Measurements from ENCODE around the gene PDE4D. TPM values are rescaled to one million over a fixed set of nuclear protein-coding genes. Genes with fewer than 3 reads are reported as not detected.

Gene PDE4D
- total RNA-seq, 1 experiment from 2014 or later, result 2.1 TPM

DNA sequence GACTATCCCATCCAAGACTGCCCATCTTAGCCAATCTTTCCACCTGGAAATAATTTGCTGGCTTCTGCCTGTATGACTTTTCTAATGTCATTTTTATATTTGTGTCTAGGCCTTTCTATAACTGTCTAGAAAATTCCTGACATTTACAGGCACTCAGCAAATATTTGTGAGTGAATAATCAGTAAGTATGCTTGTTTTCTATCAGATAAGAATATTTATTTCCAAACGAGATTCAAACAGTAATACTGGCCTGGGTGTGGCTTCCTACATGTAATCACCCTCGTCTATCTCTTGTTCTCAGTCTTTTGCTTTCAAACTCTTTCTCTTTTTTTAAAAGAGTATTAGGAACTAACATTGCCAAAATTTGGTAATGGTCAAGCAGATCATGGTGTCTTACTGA lies 844.4 kb downstream of the PDE4D start:
- Histone ChIP-seq H4K91ac (ENCODE audit: insufficient read length, low read depth, low read length) (no peak overlapping the region), H3K4me1 (ENCODE audit: insufficient read depth, low read length) (no peaks in the 10 kb centered on the region), H3K9ac (ENCODE audit: extremely low read depth, insufficient read length, low read length) (no peak overlapping the region), H3K18ac (ENCODE audit: insufficient read length, low read depth, low read length) (no peak overlapping the region), H3K4ac (ENCODE audit: low read depth, low read length) (no peak overlapping the region), H3K56ac (ENCODE audit: insufficient read length, low read depth, low read length) (no peak overlapping the region), H3K27ac (ENCODE audit: insufficient read length, low read depth, low read length) (no peak overlapping the region), H3K23ac (ENCODE audit: insufficient read length, low read depth, low read length) (no peak overlapping the region), H3K23me2 (ENCODE audit: insufficient read length, low read depth, low read length, poor library complexity, severe bottlenecking) (no peaks in the 10 kb centered on the region), H3K79me1 (ENCODE audit: insufficient read depth, low read depth, low read length, poor library complexity, severe bottlenecking) (no peaks in the 10 kb centered on the region), H2BK15ac (ENCODE audit: low read depth, low read length) (no peak overlapping the region), H2AK5ac (ENCODE audit: insufficient read length, low read length) (no peak overlapping the region), H4K20me1 (ENCODE audit: control insufficient read depth, insufficient read depth, insufficient read length) (no peaks in the 10 kb centered on the region), H2BK120ac (ENCODE audit: low read depth, low read length, poor library complexity, severe bottlenecking) (no peak overlapping the region), H3K14ac (ENCODE audit: insufficient read depth, low read length) (no peak overlapping the region), H3K9me3 (ENCODE audit: control insufficient read depth, low read depth, low read length) (no peaks in the 10 kb centered on the region), H3K4me2 (ENCODE audit: insufficient read depth, insufficient read length, low read length) (no peak overlapping the region), H2AFZ (ENCODE audit: low read length) (no peak overlapping the region), H2BK5ac (ENCODE audit: insufficient read length, low read length) (no peak overlapping the region), H2BK20ac (ENCODE audit: low read depth, low read length, poor library complexity, severe bottlenecking) (no peak overlapping the region), H4K5ac (ENCODE audit: insufficient read length, low read depth, low read length) (no peak overlapping the region), H3K27me3 (ENCODE audit: insufficient read depth, low read length) (no peaks in the 10 kb centered on the region), H3T11ph (ENCODE audit: low read length) (no peak overlapping the region), H2BK12ac (ENCODE audit: insufficient read length, low read depth, low read length) (no peak overlapping the region), H3K79me2 (ENCODE audit: insufficient read depth, low read length) (no peaks in the 10 kb centered on the region), H4K8ac (replicated peaks; ENCODE audit: insufficient read length, low read depth, low read length) (no peak overlapping the region)
- H3K36me3 Mint-ChIP-seq (ENCODE audit: insufficient read depth in 1 of 3, low read depth in 3 of 3), result no peaks in the 10 kb centered on the region
- H3K4me1 Mint-ChIP-seq, result no peaks in the 10 kb centered on the region
- WGBS (ENCODE audit: extremely low coverage, insufficient read length, low lambda C conversion rate), result no CpG with 5 or more reads among the region's 2 CpGs
- H3K9me3 Mint-ChIP-seq, result no peaks in the 10 kb centered on the region
- no peak for DNase-seq
- no peaks in the 10 kb centered on the region for H3K27me3 Mint-ChIP-seq (ENCODE audit: low read depth)
- H3K4me3 Mint-ChIP-seq, result no peak overlapping the region
- TF ChIP-seq, protein P1, sequence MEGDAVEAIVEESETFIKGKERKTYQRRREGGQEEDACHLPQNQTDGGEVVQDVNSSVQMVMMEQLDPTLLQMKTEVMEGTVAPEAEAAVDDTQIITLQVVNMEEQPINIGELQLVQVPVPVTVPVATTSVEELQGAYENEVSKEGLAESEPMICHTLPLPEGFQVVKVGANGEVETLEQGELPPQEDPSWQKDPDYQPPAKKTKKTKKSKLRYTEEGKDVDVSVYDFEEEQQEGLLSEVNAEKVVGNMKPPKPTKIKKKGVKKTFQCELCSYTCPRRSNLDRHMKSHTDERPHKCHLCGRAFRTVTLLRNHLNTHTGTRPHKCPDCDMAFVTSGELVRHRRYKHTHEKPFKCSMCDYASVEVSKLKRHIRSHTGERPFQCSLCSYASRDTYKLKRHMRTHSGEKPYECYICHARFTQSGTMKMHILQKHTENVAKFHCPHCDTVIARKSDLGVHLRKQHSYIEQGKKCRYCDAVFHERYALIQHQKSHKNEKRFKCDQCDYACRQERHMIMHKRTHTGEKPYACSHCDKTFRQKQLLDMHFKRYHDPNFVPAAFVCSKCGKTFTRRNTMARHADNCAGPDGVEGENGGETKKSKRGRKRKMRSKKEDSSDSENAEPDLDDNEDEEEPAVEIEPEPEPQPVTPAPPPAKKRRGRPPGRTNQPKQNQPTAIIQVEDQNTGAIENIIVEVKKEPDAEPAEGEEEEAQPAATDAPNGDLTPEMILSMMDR (conservative IDR thresholded peaks at IDR 0.05), result no peak
- H3K27ac Mint-ChIP-seq, result no peak overlapping the region
